Tibial nerve (tissue), 4 donors: Measurements from ENCODE around the gene APLNR. TPM values are rescaled to one million over a fixed set of nuclear protein-coding genes. Genes with fewer than 3 reads are reported as not detected.

ENCODE experiments used
- DNase-seq, 2 donors: peaks; one replicate each; pipeline ENCODE4 v3.0.0-alpha.2; 2019; ENCODE audit warnings: low spot score in 2 of 2
- H3K27ac ChIP-seq, 4 donors: fragments of 200-600 bp; sonication (generic) in 3 of 4; one replicate each; pipeline ENCODE4 v1.5.1; 2017 to 2019; ENCODE audit warnings: mild to moderate bottlenecking in 1 of 4
- H3K27me3 ChIP-seq, 2 donors: fragments of 200-600 bp; sonication (generic) in 1 of 2; one replicate each; pipeline versions ENCODE4 v1.5.1 to v1.6.0; 2017 to 2019
- H3K36me3 ChIP-seq, 3 donors: fragments of 200-600 bp; sonication (generic); one replicate each; pipeline ENCODE4 v1.5.1; 2018 to 2019
- H3K4me1 ChIP-seq, 4 donors: fragments of 200-600 bp; sonication (generic) in 3 of 4; one replicate each; pipeline ENCODE4 v1.5.1; 2017 to 2019
- H3K4me3 ChIP-seq, 4 donors: fragments of 200-600 bp; sonication (generic) in 3 of 4; one replicate each; pipeline ENCODE4 v1.5.1; 2017 to 2019; ENCODE audit warnings: mild to moderate bottlenecking in 1 of 4, moderate library complexity in 1 of 4
- H3K9me3 ChIP-seq, 4 donors: fragments of 200-600 bp; sonication (generic) in 3 of 4; one replicate each; pipeline ENCODE4 v1.5.1; 2017 to 2019
- EP300 ChIP-seq, 2 donors: sonication (generic); formaldehyde crosslinking; IDR thresholded peaks; one replicate each; pipeline ENCODE4 v1.6.1; 2017; ENCODE audit warnings: antibody characterized with exemption in 2 of 2, mild to moderate bottlenecking in 1 of 2
- POLR2A ChIP-seq, 2 donors: fragments of 450-650 bp; IDR thresholded peaks; one replicate each; pipeline ENCODE4 v1.6.1; 2017; ENCODE audit warnings: antibody characterized with exemption in 2 of 2, mild to moderate bottlenecking in 2 of 2, moderate library complexity in 2 of 2
- WGBS, 2 donors: methylation state at CpG; one replicate each; pipeline ENCODE4 v1.1.5; 2018; 5-methylcytosine and 5-hydroxymethylcytosine counted together
- total RNA-seq, 4 donors: library from RNA; depleted of rRNA; stranded (reverse); fragments of >200 nt; gene quantifications; one replicate each; pipeline ENCODE4 v1.1.0, GENCODE V29; 2016
- TF ChIP-seq, protein P1 (sequence below), 5 experiments: fragments of 200-600 bp in 3 of 5; fragments of 450-650 bp in 2 of 5; sonication (generic) in 3 of 5; IDR thresholded peaks; one replicate each; pipeline ENCODE4 v1.5.1; 2016 to 2019; ENCODE audit warnings: antibody characterized with exemption in 5 of 5, mild to moderate bottlenecking in 3 of 5, moderate library complexity in 2 of 5

The APLNR gene
- total RNA-seq, 4 donors from 2014 or later = 0.63 to 12.9 (median 2.0) TPM

DNA sequence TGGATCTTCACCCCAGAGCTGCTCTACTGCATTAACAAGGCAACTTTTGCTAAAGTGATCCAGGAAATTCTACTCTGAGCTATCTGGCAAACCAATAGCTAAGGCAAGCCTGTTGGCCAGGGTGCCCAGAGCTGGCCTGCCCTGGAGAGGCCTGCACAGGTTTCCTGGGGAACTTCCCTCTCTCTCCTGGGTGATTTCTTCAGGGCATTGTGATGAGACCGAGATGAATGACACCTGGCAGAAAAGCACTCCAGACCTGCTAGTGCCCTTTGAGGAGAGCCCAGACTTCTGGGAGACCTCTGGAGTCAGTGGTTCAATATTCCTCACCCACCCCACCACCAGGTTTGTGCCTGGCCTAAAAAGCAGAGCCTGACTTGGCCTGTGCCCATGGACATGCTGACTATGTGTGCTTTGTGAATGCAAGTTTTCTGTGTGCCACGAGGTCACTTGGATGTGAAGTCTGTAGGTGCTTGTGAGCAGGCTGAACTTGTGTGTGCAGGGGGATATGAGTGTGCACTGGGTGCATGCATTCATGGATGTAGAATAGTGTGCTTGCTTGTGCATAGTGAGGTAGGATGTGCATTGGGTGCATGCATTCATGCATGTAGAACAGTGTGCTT is 4.4 kb upstream of the APLNR start:
- Histone ChIP-seq H3K4me1 (no peaks in the 10 kb centered on the region), H3K36me3 (no peaks in the 10 kb centered on the region), H3K4me3 (no peak overlapping the region), H3K27ac (no peak overlapping the region), H3K9me3 (no peaks in the 10 kb centered on the region), H3K27me3 (peaks cover 0 to 3% of the 10 kb centered on the region in 2 donors)
- WGBS, 2 donors = 52 to 72% methylated on average over 2 of the region's 2 CpGs
- no peak for DNase-seq
- TF ChIP-seq EP300 (IDR thresholded peaks at IDR 0.05) (no peak), POLR2A (IDR thresholded peaks at IDR 0.05) (no peak)
- TF ChIP-seq, protein P1, sequence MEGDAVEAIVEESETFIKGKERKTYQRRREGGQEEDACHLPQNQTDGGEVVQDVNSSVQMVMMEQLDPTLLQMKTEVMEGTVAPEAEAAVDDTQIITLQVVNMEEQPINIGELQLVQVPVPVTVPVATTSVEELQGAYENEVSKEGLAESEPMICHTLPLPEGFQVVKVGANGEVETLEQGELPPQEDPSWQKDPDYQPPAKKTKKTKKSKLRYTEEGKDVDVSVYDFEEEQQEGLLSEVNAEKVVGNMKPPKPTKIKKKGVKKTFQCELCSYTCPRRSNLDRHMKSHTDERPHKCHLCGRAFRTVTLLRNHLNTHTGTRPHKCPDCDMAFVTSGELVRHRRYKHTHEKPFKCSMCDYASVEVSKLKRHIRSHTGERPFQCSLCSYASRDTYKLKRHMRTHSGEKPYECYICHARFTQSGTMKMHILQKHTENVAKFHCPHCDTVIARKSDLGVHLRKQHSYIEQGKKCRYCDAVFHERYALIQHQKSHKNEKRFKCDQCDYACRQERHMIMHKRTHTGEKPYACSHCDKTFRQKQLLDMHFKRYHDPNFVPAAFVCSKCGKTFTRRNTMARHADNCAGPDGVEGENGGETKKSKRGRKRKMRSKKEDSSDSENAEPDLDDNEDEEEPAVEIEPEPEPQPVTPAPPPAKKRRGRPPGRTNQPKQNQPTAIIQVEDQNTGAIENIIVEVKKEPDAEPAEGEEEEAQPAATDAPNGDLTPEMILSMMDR (IDR thresholded peaks at IDR 0.05) = no peak

DNA sequence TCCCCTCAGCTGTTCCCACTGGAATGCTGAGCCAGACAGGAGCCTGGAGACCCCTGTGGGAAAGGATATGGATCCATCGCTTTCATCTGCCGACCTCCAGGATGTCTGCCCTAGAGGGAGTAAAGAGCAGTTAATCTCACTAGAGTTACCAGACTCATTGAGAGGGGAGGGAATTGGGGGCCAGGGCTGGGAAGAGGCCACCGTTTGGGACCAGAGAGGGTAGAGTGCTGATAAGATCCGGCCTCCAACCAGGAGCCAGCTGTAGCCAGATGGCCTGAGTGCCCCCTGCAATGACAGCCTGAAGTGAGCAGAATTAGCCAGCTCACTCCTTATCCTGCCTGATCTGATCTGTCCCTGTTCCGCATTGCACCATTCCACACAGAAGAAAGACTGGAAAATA is 3.7 kb upstream of the APLNR start:
- Histone ChIP-seq H3K4me3 (no peak overlapping the region), H3K27ac (no peak overlapping the region), H3K4me1 (no peaks in the 10 kb centered on the region), H3K27me3 (peaks cover 0 to 10% of the 10 kb centered on the region in 2 donors), H3K9me3 (no peaks in the 10 kb centered on the region), H3K36me3 (no peaks in the 10 kb centered on the region)
- 46 to 56% methylated on average over 5 of the region's 5 CpGs for WGBS, 2 donors
- no peak for DNase-seq
- no peak for TF ChIP-seq EP300 (IDR thresholded peaks at IDR 0.05)
- no peak for TF ChIP-seq POLR2A (IDR thresholded peaks at IDR 0.05)
- TF ChIP-seq, protein P1 (IDR thresholded peaks at IDR 0.05) = no peak

DNA sequence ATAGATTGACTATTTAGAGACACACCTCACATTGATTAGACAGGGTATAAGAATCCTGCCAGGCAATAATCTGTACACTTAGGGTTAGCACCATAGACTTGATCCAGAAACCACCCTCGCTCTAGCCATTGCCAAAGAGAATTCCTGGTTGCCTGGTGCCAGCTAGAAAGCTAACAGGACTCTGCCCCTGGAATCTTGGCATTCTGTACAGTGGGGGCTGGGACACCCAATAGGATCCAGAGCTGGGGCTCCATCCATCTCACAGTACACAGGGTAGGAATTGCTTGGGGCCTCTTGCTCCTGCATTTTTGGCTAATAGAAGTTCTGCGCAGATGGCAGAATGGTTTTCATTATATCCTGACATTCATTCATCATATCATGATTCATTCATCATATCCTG is 3.0 kb upstream of the APLNR start:
- H3K9me3 ChIP-seq = no peaks in the 10 kb centered on the region
- no peaks in the 10 kb centered on the region for H3K36me3 ChIP-seq
- no peak overlapping the region for H3K27ac ChIP-seq
- H3K27me3 ChIP-seq = peaks cover 0 to 12% of the 10 kb centered on the region in 2 donors
- no peak overlapping the region for H3K4me3 ChIP-seq
- DNase-seq = no peak
- WGBS, 2 donors = 77 to 81% methylated on average over 2 of the region's 2 CpGs
- H3K4me1 ChIP-seq = no peaks in the 10 kb centered on the region
- TF ChIP-seq, protein P1 (IDR thresholded peaks at IDR 0.05) = no peak
- TF ChIP-seq POLR2A (IDR thresholded peaks at IDR 0.05) (no peak), EP300 (IDR thresholded peaks at IDR 0.05) (no peak)

DNA sequence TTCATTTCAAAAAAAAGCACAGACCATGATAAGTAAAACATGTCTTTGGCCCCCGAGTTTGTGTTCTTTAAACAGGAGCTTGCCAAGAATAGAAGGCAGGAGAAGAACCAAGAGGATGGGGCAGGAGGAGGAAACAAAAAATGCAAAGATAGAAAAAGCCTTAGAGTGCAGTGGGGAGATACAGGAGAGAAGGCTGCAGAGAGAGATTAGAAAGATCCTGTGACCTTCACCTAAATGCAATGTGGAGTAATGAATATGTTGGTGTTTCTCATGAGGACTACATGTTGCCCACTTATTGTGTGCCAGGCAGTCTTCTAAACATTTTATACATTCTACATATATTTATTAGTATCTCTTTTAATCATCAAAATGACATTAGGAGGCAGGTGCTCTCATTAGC is 2.3 kb upstream of the APLNR start:
- peaks cover 0 to 12% of the 10 kb centered on the region in 2 donors for H3K27me3 ChIP-seq
- no peak overlapping the region for H3K27ac ChIP-seq
- no peaks in the 10 kb centered on the region for H3K9me3 ChIP-seq
- no peak overlapping the region for H3K4me3 ChIP-seq
- no peaks in the 10 kb centered on the region for H3K4me1 ChIP-seq
- no peaks in the 10 kb centered on the region for H3K36me3 ChIP-seq
- WGBS, 2 donors = 75 to 76% methylated on average over 1 of the region's 1 CpG
- no peak for DNase-seq
- TF ChIP-seq POLR2A (IDR thresholded peaks at IDR 0.05) (no peak), EP300 (IDR thresholded peaks at IDR 0.05) (no peak)
- TF ChIP-seq, protein P1 (IDR thresholded peaks at IDR 0.05) = no peak

DNA sequence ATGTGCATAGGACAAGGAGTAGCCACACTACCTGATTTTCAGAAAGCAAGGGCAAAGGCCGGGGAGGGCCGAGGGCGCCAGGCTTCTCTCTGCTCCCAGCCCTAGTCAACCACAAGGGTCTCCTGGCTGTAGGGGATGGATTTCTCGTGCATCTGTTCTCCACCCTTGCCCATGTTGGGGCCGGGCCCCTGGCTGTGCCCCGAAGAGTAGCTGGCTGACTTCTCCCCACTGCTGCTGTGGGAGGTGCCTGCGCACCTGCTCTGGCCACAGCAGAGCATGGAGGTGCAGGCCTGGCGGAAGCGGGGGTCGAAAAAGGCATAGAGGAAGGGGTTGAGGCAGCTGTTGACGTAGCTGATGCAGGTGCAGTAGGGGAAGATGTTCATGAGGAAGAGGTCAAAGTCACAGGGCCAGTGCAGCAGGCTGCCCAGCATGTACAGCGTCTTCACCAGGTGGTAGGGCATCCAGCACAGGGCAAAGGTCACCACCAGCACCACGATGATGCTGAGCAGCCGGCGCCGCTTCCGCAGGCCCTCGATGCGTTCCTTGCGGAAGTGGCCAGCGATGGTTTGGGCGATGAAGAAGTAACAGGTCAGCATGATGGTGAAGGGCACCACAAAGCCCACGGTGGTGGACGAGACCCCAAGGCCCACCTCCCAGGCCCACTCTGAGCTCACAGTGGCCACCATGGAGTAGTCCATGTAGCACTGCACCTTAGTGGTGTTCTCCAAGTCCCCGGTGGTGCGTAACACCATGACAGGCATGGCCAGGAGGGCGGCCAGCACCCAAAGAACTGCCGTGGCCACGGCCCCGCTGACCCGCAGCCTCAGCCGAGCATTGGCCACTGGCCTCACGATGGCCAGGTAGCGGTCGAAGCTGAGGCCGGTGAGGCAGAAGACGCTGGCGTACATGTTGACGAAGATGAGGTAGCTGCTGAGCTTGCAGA is 1.0 kb downstream of the APLNR start:
- DNase-seq = no peak
- H3K27me3 ChIP-seq = peaks cover 0 to 21% of the 10 kb centered on the region in 2 donors
- H3K9me3 ChIP-seq = no peaks in the 10 kb centered on the region
- H3K4me3 ChIP-seq = peak overlapping the region in 1 of 4 donors; percentile 7
- H3K4me1 ChIP-seq = peaks cover 0 to 5% (median 0%) of the 10 kb centered on the region in 4 donors
- no peak for TF ChIP-seq POLR2A (IDR thresholded peaks at IDR 0.05)
- no peak for TF ChIP-seq EP300 (IDR thresholded peaks at IDR 0.05)
- no peaks in the 10 kb centered on the region for H3K36me3 ChIP-seq
- WGBS, 2 donors = 82 to 90% methylated on average over 21 to 28 of the region's 39 CpGs
- H3K27ac ChIP-seq = no peak overlapping the region
